A549 (cell line): ENCODE results near the gene ALAS1. TPM values are rescaled to one million over a fixed set of nuclear protein-coding genes. Genes with fewer than 3 reads are reported as not detected.

Source experiments
- ATAC-seq, 2 experiments: fragments of 200-7000 bp in 1 of 2; fragments of >200 bp in 1 of 2; cut with Nextera tagmentation in 1 of 2; cut with Tn5 transposase in 1 of 2; 3 replicates each; pipeline versions ENCODE4 v1.8.0 to v1.9.1; 2018 to 2020; ENCODE audit warnings: mild to moderate bottlenecking in 1 of 2, moderate library complexity in 1 of 2
- CTCF ChIA-PET: fragments of 300-600 bp; sonication (Branson Sonifier 250); formaldehyde crosslinking; extraction: SDS; loops from one replicate; lab custom pipeline; 2021; ENCODE audit warnings: antibody characterized with exemption, inconsistent platforms; lab: Yijun Ruan, JAX
- POLR2A ChIA-PET: fragments of 350-600 bp; formaldehyde crosslinking; extraction: SDS; loops from one replicate; lab custom pipeline; 2021; ENCODE audit warnings: antibody characterized with exemption, inconsistent platforms; lab: Yijun Ruan, JAX
- DNase-seq, 2 experiments: peaks; one replicate each; pipeline versions ENCODE4 v3.0.0 to v3.0.0-alpha.2; 2011 to 2016; ENCODE audit warnings: low read depth in 1 of 2, low spot score in 1 of 2
- FAIRE-seq: peaks from 2 replicates; lab custom pipeline; 2011; peaks lifted over from hg19 to GRCh38; lab: Jason Lieb, UNC
- H3K27ac ChIP-seq, 2 experiments: fragments of >200 bp; sonication (Bioruptor Twin); formaldehyde crosslinking; 3 replicates each; pipeline ENCODE4 v1.5.1; 2016 to 2017
- H3K4me1 ChIP-seq: fragments of >200 bp; sonication (Bioruptor Twin); formaldehyde crosslinking; 3 replicates; pipeline ENCODE4 v1.6.1; 2016
- H3K4me2 ChIP-seq: fragments of >200 bp; sonication (Bioruptor Twin); formaldehyde crosslinking; 3 replicates; pipeline ENCODE4 v1.6.1; 2016
- H3K4me3 ChIP-seq: fragments of >200 bp; sonication (Bioruptor Twin); formaldehyde crosslinking; 3 replicates; pipeline ENCODE4 v1.5.1; 2016
- H3K9me3 ChIP-seq: fragments of >200 bp; sonication (Bioruptor Twin); formaldehyde crosslinking; 3 replicates; pipeline ENCODE4 v1.6.1; 2016
- CBX2 ChIP-seq: fragments of 200-600 bp; sonication (generic); IDR thresholded peaks from 2 replicates; pipeline ENCODE4 v1.6.1; 2016; ENCODE audit warnings: low read depth, mild to moderate bottlenecking, borderline replicate concordance
- ESRRA ChIP-seq: fragments of 150-350 bp; IDR thresholded peaks from 2 replicates; pipeline ENCODE4 v1.6.1; 2014; ENCODE audit warnings: mild to moderate bottlenecking, low read length, borderline replicate concordance
- FOXS1 ChIP-seq: fragments of 250-450 bp; sonication (Bioruptor Pico); IDR thresholded peaks from 2 replicates; pipeline ENCODE4 v1.5.0; 2020; ENCODE audit warnings: mild to moderate bottlenecking, moderate library complexity
- GATA3 ChIP-seq: IDR thresholded peaks from 2 replicates; pipeline ENCODE4 v1.6.1; 2012; ENCODE audit warnings: borderline replicate concordance
- HDAC2 ChIP-seq: fragments of 200-600 bp; sonication (generic); IDR thresholded peaks from 2 replicates; pipeline ENCODE4 v1.6.1; 2016
- HEYL ChIP-seq: fragments of 250-450 bp; sonication (Bioruptor Pico); IDR thresholded peaks from 2 replicates; pipeline ENCODE4 v1.8.0; 2021; ENCODE audit warnings: mild to moderate bottlenecking, moderate library complexity
- HOXA7 ChIP-seq: fragments of 250-450 bp; sonication (Bioruptor Pico); IDR thresholded peaks from 2 replicates; pipeline ENCODE4 v1.5.0; 2020; ENCODE audit warnings: mild to moderate bottlenecking, moderate library complexity
- KDM5A ChIP-seq: fragments of 200-600 bp; sonication (generic); IDR thresholded peaks from 2 replicates; pipeline ENCODE4 v1.6.1; 2016; ENCODE audit warnings: antibody characterized with exemption, mild to moderate bottlenecking
- MAFK ChIP-seq: fragments of 450-650 bp; IDR thresholded peaks from 2 replicates; pipeline ENCODE4 v1.6.1; 2014; ENCODE audit not compliant: partially characterized antibody
- MAZ ChIP-seq: fragments of 150-350 bp; IDR thresholded peaks from 2 replicates; pipeline ENCODE4 v1.6.1; 2014; ENCODE audit warnings: antibody characterized with exemption, low read depth, low read length, borderline replicate concordance
- NPAS2 ChIP-seq: fragments of 250-450 bp; sonication (Bioruptor Pico); IDR thresholded peaks from 2 replicates; pipeline ENCODE4 v1.8.0; 2022; ENCODE audit warnings: mild to moderate bottlenecking, moderate library complexity, borderline replicate concordance
- POLR2AphosphoS2 ChIP-seq: conservative IDR thresholded peaks from 2 replicates; pipeline ENCODE4 v1.6.1; 2012; ENCODE audit warnings: low read length, improper control_type of control experiment, inconsistent platforms
- SREBF2 ChIP-seq: fragments of 450-650 bp; IDR thresholded peaks from 2 replicates; pipeline ENCODE4 v1.6.1; 2014; ENCODE audit warnings: mild to moderate bottlenecking, moderate library complexity
- ZC3H11A ChIP-seq: fragments of 450-650 bp; IDR thresholded peaks from 2 replicates; pipeline ENCODE4 v1.6.1; 2014; ENCODE audit warnings: antibody characterized with exemption, mild to moderate bottlenecking
- ZNF302 ChIP-seq: fragments of 250-450 bp; sonication (Bioruptor Pico); IDR thresholded peaks from 2 replicates; pipeline ENCODE4 v1.9.0; 2021; ENCODE audit warnings: inconsistent platforms, mild to moderate bottlenecking, moderate library complexity
- ZSCAN20 ChIP-seq: fragments of 250-450 bp; sonication (Bioruptor Pico); IDR thresholded peaks from 2 replicates; pipeline ENCODE4 v1.8.0; 2022; ENCODE audit warnings: mild to moderate bottlenecking, moderate library complexity
- WGBS: methylation state at CpG from one replicate; pipeline ENCODE4 v1.1.6; 2017; ENCODE audit errors: missing lambda C conversion rate; 5-methylcytosine and 5-hydroxymethylcytosine counted together
- polyA plus RNA-seq, 4 experiments: library from polyadenylated mRNA; depleted of rRNA in 3 of 4; stranded (reverse); fragments of >200 nt; fragmentation: RNase III in 1 of 4; extraction: RNeasy Plus Mini Kit Qiagen cat#74134 plus additional on column Dnase treatment in 1 of 4; gene quantifications; 2 replicates in 3 of 4; 3 replicates in 1 of 4; pipeline ENCODE4 v1.2.3, GENCODE V29; 2011 to 2017
- TF ChIP-seq, protein P1 (sequence below): fragments of >200 bp; sonication (Bioruptor Twin); formaldehyde crosslinking; IDR thresholded peaks from 2 replicates; pipeline ENCODE4 v1.6.1; 2016
- TF ChIP-seq, protein P2 (sequence below): fragments of 450-650 bp; IDR thresholded peaks from 2 replicates; pipeline ENCODE4 v1.6.1; 2014; ENCODE audit warnings: antibody characterized with exemption
- TF ChIP-seq, protein P3 (sequence below): IDR thresholded peaks from 2 replicates; pipeline ENCODE4 v1.6.1; 2012; ENCODE audit warnings: low read depth, borderline replicate concordance
- TF ChIP-seq, protein P4 (sequence below): fragments of >200 bp; sonication (Bioruptor Twin); formaldehyde crosslinking; IDR thresholded peaks from 3 replicates; pipeline ENCODE4 v1.5.1; 2016

Gene ALAS1
- polyA plus RNA-seq, 2 of the 4 experiments (the other 2 are of a cell fraction), result 56.8 to 63.7 TPM

DNA sequence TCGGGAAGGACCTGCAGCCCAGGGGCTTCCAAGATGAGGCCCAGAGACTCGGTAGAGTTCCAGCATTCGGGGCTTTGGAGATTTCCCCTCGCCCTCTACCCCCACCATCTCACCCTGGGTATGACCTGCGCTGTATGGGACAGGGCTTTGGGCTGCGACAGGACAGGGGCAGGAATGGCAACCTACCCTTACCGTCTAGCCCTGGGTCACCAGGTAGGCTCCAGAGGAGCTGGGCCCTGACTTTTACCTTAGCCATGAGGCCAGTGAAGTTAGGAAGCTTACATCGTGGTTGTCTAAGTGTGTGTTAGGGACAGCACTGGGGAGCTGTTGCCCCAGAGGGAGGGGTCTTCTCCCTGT is 48.3 kb downstream of the ALAS1 start:
- H3K4me3 ChIP-seq, result peak overlapping the region; percentile 71
- ChIA-PET CTCF (interaction anchor here (1.1 to 4.5 kb wide), 4 partner anchors 14 to 34 kb away, joined by 3 to 26 read pairs (median 6); no protein-coding TSS in a partner anchor), POLR2A (interaction anchor here (1.9 kb wide), 1 partner anchor 32 kb away, joined by 10 read pairs; the partner anchor contains the start of gene WDR82)
- DNase-seq (no peak), ATAC-seq (peak; percentile 25 to 49; a peak in 4 of 6 replicates), FAIRE-seq (no peak)
- no peaks in the 10 kb centered on the region for H3K9me3 ChIP-seq
- peak overlapping the region; percentile 83 to 93 for H3K27ac ChIP-seq
- H3K4me2 ChIP-seq, result peak overlapping the region; percentile 97
- WGBS, result 56% methylated on average over 7 of the region's 8 CpGs
- H3K4me1 ChIP-seq, result peaks cover 5% of the 10 kb centered on the region; the same call in 2 of the 3 replicates
- TF ChIP-seq, protein P1, sequence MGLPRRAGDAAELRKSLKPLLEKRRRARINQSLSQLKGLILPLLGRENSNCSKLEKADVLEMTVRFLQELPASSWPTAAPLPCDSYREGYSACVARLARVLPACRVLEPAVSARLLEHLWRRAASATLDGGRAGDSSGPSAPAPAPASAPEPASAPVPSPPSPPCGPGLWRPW, result no peak
- TF ChIP-seq MAZ (no peak), FOXS1 (no peak), ZNF302 (no peak)

DNA sequence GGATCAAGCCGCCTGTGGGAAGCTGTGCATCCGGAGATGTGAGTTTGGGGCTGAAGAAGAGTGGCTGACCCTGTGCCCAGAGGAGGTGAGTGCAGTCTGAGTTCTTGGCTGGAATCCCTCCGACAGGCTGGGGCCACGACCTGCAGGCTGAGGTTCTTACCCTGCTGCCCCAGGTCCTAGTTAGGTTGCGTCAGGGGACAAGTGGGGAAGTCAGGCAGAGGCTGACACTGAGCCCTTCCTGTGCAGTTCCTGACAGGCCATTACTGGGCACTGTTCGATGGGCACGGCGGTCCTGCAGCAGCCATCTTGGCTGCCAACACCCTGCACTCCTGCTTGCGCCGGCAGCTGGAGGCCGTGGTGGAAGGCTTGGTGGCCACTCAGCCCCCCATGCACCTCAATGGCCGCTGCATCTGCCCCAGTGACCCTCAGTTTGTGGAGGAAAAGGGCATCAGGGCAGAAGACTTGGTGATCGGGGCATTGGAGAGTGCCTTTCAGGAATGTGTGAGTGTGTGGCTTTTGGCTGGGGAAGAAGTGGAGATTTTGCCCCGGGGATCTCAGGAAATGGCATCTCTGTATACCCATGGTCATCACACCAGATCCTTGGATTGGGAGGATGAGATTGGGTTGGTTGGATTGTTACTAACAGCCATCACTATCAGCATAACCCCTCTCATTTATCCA is 48.9 kb downstream of the ALAS1 start:
- no peak for FAIRE-seq
- H3K4me2 ChIP-seq, result peak overlapping the region; percentile 97; the same call in 2 of the 3 replicates
- ChIA-PET POLR2A (interaction anchor here (1.9 kb wide), 1 partner anchor 31 kb away, joined by 10 read pairs; the partner anchor contains the start of gene WDR82), CTCF (interaction anchor here (1.1 to 4.5 kb wide), 4 partner anchors 13 to 33 kb away, joined by 3 to 26 read pairs (median 6); no protein-coding TSS in a partner anchor)
- H3K4me1 ChIP-seq, result peaks cover 5% of the 10 kb centered on the region; the same call in 2 of the 3 replicates
- no peak overlapping the region for H3K27ac ChIP-seq
- no peaks in the 10 kb centered on the region for H3K9me3 ChIP-seq
- no peak overlapping the region for H3K4me3 ChIP-seq
- ATAC-seq, result peak; percentile 12 to 28; a peak in 3 of 6 replicates
- no peak for DNase-seq
- no peak for TF ChIP-seq HOXA7
- TF ChIP-seq ZNF302, result no peak
- no peak for TF ChIP-seq SREBF2
- TF ChIP-seq HEYL (CRISPR knock-in tag), result no peak
- no peak for TF ChIP-seq NPAS2 (CRISPR knock-in tag)
- no peak for TF ChIP-seq KDM5A
- TF ChIP-seq, protein P2, sequence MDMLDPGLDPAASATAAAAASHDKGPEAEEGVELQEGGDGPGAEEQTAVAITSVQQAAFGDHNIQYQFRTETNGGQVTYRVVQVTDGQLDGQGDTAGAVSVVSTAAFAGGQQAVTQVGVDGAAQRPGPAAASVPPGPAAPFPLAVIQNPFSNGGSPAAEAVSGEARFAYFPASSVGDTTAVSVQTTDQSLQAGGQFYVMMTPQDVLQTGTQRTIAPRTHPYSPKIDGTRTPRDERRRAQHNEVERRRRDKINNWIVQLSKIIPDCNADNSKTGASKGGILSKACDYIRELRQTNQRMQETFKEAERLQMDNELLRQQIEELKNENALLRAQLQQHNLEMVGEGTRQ, result no peak
- no peak for TF ChIP-seq GATA3
- no peak for TF ChIP-seq POLR2AphosphoS2
- TF ChIP-seq, protein P3, sequence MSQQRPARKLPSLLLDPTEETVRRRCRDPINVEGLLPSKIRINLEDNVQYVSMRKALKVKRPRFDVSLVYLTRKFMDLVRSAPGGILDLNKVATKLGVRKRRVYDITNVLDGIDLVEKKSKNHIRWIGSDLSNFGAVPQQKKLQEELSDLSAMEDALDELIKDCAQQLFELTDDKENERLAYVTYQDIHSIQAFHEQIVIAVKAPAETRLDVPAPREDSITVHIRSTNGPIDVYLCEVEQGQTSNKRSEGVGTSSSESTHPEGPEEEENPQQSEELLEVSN, result no peak
- no peak for TF ChIP-seq MAFK
- TF ChIP-seq ZSCAN20, result no peak
- TF ChIP-seq, protein P4, sequence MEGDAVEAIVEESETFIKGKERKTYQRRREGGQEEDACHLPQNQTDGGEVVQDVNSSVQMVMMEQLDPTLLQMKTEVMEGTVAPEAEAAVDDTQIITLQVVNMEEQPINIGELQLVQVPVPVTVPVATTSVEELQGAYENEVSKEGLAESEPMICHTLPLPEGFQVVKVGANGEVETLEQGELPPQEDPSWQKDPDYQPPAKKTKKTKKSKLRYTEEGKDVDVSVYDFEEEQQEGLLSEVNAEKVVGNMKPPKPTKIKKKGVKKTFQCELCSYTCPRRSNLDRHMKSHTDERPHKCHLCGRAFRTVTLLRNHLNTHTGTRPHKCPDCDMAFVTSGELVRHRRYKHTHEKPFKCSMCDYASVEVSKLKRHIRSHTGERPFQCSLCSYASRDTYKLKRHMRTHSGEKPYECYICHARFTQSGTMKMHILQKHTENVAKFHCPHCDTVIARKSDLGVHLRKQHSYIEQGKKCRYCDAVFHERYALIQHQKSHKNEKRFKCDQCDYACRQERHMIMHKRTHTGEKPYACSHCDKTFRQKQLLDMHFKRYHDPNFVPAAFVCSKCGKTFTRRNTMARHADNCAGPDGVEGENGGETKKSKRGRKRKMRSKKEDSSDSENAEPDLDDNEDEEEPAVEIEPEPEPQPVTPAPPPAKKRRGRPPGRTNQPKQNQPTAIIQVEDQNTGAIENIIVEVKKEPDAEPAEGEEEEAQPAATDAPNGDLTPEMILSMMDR, result no peak
- TF ChIP-seq HDAC2, result no peak
- TF ChIP-seq CBX2, result no peak
- no peak for TF ChIP-seq ESRRA
- no peak for TF ChIP-seq MAZ
- TF ChIP-seq ZC3H11A, result no peak
- WGBS, result 94% methylated on average over 14 of the region's 14 CpGs
